GM18867 (cell line): ENCODE results near the gene GOLGA6L2.
"Not testable (repeated sequence)": the region's sequence is repeated elsewhere in the genome, so short reads cannot be mapped to it uniquely, and the experiment has no call there.

ENCODE experiments used
- ATAC-seq: cut with Tn5 transposase; IDR thresholded peaks from one replicate; pipeline ENCODE4 v1.9.1; 2021; ENCODE audit warnings: mild to moderate bottlenecking, moderate library complexity; ENCODE audit not compliant: unreplicated experiment

Gene GOLGA6L2

DNA sequence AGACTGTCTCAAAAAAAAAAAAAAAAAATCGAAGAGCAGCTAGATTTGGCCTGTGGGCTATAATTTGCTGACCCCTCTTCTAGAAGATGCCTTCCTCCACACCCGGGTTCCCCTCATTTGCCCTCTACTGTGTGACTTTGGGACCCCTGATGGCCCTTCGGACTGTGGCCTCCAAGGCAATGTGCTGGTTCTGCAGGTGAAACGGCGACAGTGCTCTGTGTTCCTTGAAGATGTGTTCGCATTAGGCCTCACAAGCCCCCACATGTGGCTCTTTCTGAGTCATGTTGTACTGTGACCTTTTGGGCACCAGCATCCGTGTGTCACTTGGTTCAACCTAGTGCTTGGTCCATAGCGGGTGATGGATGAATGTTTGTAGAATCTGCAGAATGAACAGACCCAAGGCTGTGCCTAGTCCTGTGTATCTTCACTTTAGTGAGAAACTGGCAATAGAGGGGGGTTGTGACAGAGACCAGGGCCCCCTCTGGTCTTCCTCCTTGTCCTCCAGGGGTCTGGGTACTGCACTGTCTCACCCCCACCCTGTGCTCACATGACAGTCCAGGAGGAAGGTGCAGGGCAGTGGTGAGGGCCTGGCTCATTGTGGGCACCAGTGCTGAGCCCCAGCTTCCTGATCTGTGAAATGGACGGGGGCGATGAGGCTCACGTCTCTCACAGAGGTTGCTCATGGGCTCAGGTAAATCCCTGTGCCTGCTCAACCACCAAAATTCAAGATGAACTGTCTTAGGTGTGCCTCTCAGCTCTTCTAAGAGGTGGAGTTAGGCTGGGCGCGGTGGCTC lies 22.7 kb downstream of the GOLGA6L2 start:
- ATAC-seq = no peak

GRCh38 chr15:23422946-23423708 lies 23.9 kb downstream of the GOLGA6L2 start:
- peak; percentile 82 for ATAC-seq

DNA sequence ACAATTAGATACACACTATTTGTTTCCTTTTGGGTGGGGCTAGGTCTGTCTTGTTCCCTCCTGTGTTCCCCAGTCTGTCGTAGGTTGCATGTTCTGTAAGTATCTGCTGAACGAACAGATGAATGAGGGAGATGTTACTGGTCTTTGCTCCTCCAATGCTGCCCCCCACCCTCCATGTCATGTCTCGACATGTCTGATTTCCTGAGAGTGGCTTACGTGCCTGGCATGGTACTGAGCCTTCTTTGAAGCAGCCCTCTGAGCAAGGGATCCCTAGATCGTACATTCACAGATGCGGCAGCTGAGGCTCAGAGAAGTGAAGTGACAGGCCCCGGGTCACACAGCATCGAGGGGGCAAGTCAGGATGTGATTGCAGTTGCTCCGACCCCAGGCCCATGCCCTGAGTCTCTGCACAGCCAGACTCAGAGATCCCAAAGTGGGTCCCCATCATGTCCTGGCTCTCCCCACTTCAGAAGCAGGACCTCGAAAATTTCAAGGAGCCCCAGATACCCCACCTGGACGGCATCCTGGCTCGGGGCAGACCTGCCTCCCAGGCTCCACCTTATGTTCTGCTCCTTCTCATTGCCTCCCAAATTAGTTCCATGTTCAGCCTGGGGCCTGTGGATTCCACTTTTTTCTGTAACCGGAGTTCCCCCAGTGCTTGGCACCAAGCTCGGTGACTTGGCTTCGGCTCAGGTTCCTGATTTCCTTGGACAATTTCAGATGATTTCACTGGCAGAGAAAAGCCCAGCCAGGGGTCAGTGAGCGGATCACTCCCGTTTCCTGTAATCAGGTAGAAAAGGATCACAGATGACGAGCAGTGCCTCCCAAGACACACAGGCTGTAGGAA lies 24.7 kb downstream of the GOLGA6L2 start:
- no peak for ATAC-seq

GRCh38 chr15:23420806-23421575 lies 26.1 kb downstream of the GOLGA6L2 start:
- peak; percentile 50 for ATAC-seq

GRCh38 chr15:23416349-23417276 lies 30.4 kb downstream of the GOLGA6L2 start:
- peak; percentile 83 for ATAC-seq

DNA sequence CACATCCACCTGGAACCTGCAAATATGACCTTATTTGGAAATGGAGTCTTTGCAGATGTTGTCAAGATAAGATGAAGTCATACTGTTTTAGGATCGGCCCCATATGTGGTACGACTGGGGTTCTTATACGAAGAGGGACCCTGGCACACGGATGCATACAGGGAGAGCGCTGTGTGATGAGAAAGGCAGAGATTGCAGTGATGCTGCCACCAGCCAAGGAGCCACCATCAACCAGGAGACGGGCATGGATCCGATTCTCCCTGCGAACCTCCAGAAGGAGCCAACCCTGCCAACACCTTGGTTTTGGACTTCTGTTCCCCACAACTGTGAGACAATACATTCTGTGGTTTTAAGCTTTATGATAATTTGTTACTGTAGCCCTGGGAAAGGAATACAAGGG lies 31.2 kb downstream of the GOLGA6L2 start:
- not testable (repeated sequence) for ATAC-seq

DNA sequence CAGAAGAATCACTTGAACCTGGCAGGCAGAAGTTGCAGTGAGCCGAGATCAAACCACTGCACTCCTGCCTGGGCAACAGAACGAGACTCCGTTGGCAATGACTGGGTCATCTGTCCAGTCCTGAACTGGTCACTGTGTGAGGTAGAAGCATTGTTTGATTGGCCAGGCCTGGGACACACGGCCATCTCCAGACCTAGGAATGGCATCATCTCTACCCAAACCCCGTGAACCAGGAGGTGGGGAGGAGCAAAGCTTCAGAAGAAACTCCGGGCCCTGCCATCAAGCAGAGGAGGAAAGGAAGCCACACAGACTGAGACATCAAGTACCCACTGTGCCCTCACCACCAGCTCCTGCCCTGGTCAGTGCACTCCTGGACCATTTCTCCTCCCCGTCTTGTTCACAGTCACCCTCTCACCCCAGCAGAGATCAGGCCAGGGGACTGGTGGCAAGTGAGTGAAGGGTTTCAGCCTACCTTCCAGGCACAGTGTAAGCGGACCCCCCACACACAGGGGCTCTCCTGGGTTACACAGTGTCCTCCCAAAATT lies 31.6 kb downstream of the GOLGA6L2 start:
- no peak for ATAC-seq

DNA sequence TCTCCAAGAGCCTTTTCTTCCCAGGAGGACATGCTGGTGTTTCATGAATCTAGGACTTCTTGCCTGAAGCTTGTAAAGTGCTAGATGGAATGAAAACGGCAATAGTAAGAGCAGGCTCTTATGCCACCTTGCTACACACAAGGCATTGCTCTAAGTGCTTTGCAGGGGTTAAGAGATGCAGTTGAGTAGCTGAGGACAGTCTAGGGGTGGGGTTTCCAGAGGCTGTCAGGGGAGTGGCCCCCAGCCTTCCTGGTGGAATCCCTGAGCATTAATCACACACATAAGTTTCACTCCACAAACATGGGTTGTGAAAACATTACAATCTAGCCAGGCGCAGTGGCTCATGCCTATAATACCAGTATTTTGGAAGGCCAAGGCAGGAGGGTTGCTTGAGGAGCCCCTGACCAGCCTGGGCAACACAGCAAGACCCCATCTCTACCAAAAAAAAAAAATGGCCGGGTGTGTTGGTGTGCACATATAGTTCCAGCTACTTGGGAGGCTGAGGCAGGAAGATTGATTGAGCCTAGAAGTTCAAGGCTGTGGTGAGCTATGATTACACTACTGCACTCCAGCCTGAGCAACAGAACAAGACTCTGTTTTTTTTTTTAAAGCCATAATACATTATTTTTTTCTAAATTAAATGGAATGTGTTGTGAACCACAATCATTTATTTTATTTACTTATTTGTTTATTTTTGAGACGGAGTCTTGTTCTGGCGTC lies 34.0 kb downstream of the GOLGA6L2 start:
- not testable (repeated sequence) for ATAC-seq

- no peak for ATAC-seq
Measured at GRCh38 chr15:23411841-23412240, 35.2 kb downstream of the GOLGA6L2 start.

DNA sequence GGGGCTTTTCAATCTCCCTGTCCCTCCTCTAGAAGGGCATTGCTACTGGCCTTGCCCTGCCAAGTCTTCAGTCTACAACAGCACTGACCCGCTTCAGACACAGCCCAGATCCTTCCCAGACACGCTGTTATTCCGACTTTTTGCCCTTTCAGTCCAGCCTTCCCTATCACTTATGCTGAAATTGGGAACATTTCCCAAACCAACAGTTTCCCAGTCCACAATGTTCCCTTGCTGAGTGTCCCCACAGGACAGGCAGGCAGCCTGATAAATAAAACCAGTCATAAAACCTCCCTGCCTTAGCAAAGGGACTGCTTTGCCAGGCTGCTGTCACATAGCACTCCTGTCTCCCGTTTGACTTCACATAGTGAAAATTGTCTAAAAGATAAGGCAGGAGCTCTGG lies 43.5 kb downstream of the GOLGA6L2 start:
- ATAC-seq = no peak

GRCh38 chr15:23402544-23402943 lies 44.5 kb downstream of the GOLGA6L2 start:
- no peak for ATAC-seq

DNA sequence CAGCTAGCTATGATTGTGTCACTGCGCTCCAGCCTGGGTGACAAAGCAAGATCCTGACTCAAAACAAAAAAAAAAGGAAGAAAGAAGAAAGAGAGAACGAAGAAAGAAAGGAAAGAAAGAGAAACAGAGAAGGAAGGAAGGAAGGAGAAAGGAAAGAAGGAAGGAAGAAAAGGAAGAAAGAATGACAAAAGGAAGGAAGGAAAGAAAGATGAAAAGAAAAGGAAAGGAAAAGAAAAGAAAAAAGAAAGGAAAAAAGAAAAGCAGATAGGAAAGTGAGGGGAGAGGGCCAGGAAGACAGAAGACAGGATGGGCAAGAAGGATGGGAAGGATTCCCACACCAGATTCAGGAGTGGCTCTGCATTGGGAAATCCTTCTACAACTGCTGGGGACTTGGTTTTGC lies 44.9 kb downstream of the GOLGA6L2 start:
- no peak for ATAC-seq

GRCh38 chr15:23401627-23402026 lies 45.4 kb downstream of the GOLGA6L2 start:
- ATAC-seq = no peak

GRCh38 chr15:23399207-23399606 lies 47.8 kb downstream of the GOLGA6L2 start:
- ATAC-seq = not testable (repeated sequence)

GRCh38 chr15:23398357-23398756 lies 48.7 kb downstream of the GOLGA6L2 start:
- ATAC-seq = not testable (repeated sequence)

DNA sequence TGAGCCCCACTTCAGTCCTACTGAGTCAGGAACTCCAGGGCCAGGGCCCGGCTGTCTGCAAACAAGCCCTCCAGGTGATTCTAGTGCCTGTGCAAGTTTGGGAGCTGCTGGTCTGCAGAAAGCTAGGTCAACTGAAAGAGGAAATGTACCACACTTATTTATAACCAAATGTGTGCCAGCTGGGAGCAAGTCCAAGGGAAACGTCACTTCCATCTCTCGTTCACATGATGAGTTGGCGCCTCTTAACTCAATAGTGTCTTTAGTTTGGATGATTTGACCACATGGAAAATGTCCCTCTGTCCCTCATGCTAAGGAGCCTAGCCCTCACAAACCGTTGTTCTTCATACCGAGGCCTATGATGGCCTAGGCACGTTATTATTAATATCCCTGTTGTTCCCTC lies 49.3 kb downstream of the GOLGA6L2 start:
- no peak for ATAC-seq

DNA sequence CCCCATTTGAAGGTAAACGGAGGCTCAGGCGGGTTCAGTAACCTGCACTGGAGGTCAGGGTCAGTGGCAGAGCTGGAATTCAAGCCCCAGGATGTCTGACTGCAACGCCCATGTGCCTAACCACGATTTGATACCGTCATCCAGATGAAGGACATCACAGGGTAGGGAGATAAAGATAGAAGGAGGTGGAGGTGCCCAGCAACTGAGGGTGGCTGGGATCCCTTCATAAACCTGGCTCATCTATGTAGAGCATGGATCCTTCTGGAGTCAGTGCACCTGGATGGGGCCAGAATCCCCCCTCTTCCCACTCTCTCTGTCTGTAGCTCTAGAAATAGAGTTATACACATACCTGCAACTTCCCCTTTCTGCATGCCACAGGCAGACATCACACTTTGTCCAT lies 51.2 kb downstream of the GOLGA6L2 start:
- no peak for ATAC-seq

GRCh38 chr15:23395030-23395692 lies 51.9 kb downstream of the GOLGA6L2 start:
- ATAC-seq = no peak
